Activated CD4-positive, alpha-beta memory T cell treated with anti-CD3 and anti-CD28 coated beads, Interleukin-2, amount 10 ng/mL, durations not matched to agents 7 days and 5 days (primary cell): ENCODE results near the gene OLIG3. TPM values are rescaled to one million over a fixed set of nuclear protein-coding genes. Genes with fewer than 3 reads are reported as not detected.

Experiments used
- CTCF ChIA-PET: fragments of 350-600 bp; sonication (Branson Sonifier 250); formaldehyde crosslinking; loops from one replicate; lab custom pipeline; 2021; ENCODE audit warnings: antibody characterized with exemption, inconsistent platforms; lab: Charles Lee
- POLR2A ChIA-PET: fragments of 350-600 bp; sonication (Branson Sonifier 250); formaldehyde crosslinking; loops from one replicate; lab custom pipeline; 2021; ENCODE audit warnings: antibody characterized with exemption; lab: Charles Lee
- DNase-seq: peaks from one replicate; pipeline ENCODE4 v3.0.0-alpha.2; 2020
- H3K27ac Mint-ChIP-seq: one replicate; pipeline ENCODE4 v1.8.0; 2021; ENCODE audit warnings: mild to moderate bottlenecking, mixed read lengths
- H3K27me3 Mint-ChIP-seq: one replicate; pipeline ENCODE4 v1.8.0; 2021; ENCODE audit warnings: mixed read lengths
- H3K36me3 Mint-ChIP-seq: one replicate; pipeline ENCODE4 v1.8.0; 2021; ENCODE audit warnings: low read depth, mixed read lengths
- H3K4me1 Mint-ChIP-seq: one replicate; pipeline ENCODE4 v1.8.0; 2021; ENCODE audit warnings: mixed read lengths
- H3K4me3 Mint-ChIP-seq: one replicate; pipeline ENCODE4 v1.8.0; 2021; ENCODE audit warnings: mild to moderate bottlenecking, mixed read lengths
- H3K9me3 Mint-ChIP-seq: one replicate; pipeline ENCODE4 v1.8.0; 2021; ENCODE audit warnings: mixed read lengths
- total RNA-seq, 2 experiments: library from RNA; stranded (reverse); gene quantifications; one replicate each; pipeline ENCODE4 v1.2.3, GENCODE V29; 2021

Gene OLIG3
- under 1 TPM; 0.45 TPM for total RNA-seq

- peak within 1 kb of the TSS; percentile 8 for H3K27ac Mint-ChIP-seq
- no peaks in the 10 kb centered on the region for H3K9me3 Mint-ChIP-seq
- H3K4me1 Mint-ChIP-seq = peaks cover 74% of the 10 kb centered on the region
- H3K27me3 Mint-ChIP-seq = peaks cover 96% of the 10 kb centered on the region
- H3K4me3 Mint-ChIP-seq = peak within 1 kb of the TSS; percentile 61
- CTCF ChIA-PET = interaction anchor here (0.9 kb wide), 1 partner anchor 180 kb away, joined by 3 read pairs; no protein-coding TSS in a partner anchor
- no peak for DNase-seq
- POLR2A ChIA-PET = interaction anchor here (1.2 to 2.8 kb wide), 2 partner anchors 8 to 204 kb away, joined by 3 to 7 read pairs; no protein-coding TSS in a partner anchor
- H3K36me3 Mint-ChIP-seq = peaks cover 17% of the 10 kb centered on the region
Measured at GRCh38 chr6:137494281-137494987, at the start of gene OLIG3. Gene OLIG3, minus strand, starts transcription at chr6:137494394. Its CDS starts 224 bp downstream, at chr6:137494170.

- ChIA-PET CTCF (no interaction called here), POLR2A (no interaction called here)
Measured at GRCh38 chr6:137543114-137543513, 48.9 kb upstream of the OLIG3 start.

GRCh38 chr6:137542713-137543112 lies 48.5 kb upstream of the OLIG3 start:
- peak overlapping the region; percentile 23 for H3K27ac Mint-ChIP-seq

More at GRCh38 chr6:137543114-137543513, 48.9 kb upstream of the OLIG3 start:
- Mint-ChIP-seq H3K27me3 (peaks cover 10% of the 10 kb centered on the region), H3K36me3 (peaks cover 7% of the 10 kb centered on the region), H3K4me3 (no peak overlapping the region), H3K27ac (no peak overlapping the region), H3K9me3 (no peaks in the 10 kb centered on the region), H3K4me1 (peaks cover 18% of the 10 kb centered on the region)
- DNase-seq = no peak

DNA sequence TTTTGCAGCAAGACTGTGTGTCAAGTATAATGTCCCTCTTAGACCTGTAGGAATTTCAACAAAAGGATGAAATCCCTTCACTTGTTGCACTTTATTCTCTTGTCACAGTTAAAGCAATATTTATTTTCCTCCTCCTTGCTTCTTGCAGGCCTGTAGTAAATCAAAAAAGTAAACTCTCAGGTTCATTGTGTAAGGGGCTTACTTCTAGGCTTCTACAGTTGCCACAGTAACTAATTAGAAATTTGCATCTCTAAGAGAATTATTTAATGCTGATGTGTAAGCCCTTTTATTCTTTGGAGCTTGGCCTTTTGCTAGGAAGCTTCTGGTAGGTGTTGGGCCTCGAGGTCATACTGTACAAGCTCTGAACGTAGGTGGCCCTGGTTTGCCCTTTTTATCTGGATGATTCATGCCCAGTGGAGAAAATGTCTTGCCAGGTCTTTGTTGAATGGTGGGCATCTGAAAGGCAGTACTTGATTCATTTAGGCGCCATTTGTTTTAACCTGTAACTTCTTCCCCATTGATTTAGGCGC lies 47.4 kb upstream of the OLIG3 start:
- peaks cover 8% of the 10 kb centered on the region for H3K27me3 Mint-ChIP-seq
- no peak for DNase-seq
- peaks cover 7% of the 10 kb centered on the region for H3K36me3 Mint-ChIP-seq
- ChIA-PET CTCF (no interaction called here), POLR2A (no interaction called here)
- no peaks in the 10 kb centered on the region for H3K9me3 Mint-ChIP-seq
- no peak overlapping the region for H3K4me3 Mint-ChIP-seq
- H3K4me1 Mint-ChIP-seq = peaks cover 18% of the 10 kb centered on the region
- no peak overlapping the region for H3K27ac Mint-ChIP-seq

More at GRCh38 chr6:137542713-137543112, 48.5 kb upstream of the OLIG3 start:
- Mint-ChIP-seq H3K9me3 (no peaks in the 10 kb centered on the region), H3K4me3 (no peak overlapping the region), H3K36me3 (peaks cover 7% of the 10 kb centered on the region), H3K4me1 (peaks cover 18% of the 10 kb centered on the region), H3K27me3 (peaks cover 10% of the 10 kb centered on the region)
- POLR2A ChIA-PET = no interaction called here
- no peak for DNase-seq
- CTCF ChIA-PET = no interaction called here

DNA sequence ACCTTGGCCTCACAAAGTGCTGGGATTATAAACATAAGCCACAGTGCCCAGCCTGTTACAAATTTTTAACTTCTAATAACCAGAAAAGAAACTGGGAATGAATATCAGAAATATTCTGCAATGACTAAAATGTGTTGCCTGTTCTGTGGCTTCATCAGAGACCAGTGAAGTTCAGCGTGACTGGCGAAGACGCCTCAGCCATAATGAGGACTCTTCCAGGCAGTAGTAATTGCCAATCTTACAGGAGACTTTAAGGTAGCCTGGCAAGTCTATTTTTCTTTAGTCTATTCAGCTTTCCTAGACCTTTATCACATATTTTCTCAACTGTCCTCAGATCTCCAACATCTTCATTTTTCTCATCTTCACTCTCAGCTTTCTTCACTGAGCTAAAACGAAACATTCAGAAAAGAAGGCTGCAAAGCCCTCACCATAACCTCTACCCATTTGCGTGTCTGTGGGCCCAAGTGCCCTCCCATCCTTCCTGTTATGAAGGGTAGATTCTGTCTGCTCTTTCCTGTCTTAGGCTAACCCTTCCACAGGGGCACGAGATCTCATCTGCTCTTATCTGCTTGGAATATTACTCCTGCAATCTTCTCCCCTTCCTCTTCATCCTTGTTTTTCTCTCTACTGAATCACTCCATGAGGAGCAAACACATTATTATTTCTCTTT lies 42.0 kb upstream of the OLIG3 start:
- Mint-ChIP-seq H3K9me3 (peaks cover 8% of the 10 kb centered on the region), H3K36me3 (peaks cover 15% of the 10 kb centered on the region), H3K4me3 (no peak overlapping the region), H3K27me3 (peaks cover 7% of the 10 kb centered on the region), H3K27ac (no peak overlapping the region), H3K4me1 (peaks cover 5% of the 10 kb centered on the region)
- CTCF ChIA-PET = no interaction called here
- POLR2A ChIA-PET = interaction anchor here (1.4 to 2.7 kb wide), 2 partner anchors 22 to 24 kb away, joined by 4 to 8 read pairs; no protein-coding TSS in a partner anchor
- peak; percentile 67 for DNase-seq

DNA sequence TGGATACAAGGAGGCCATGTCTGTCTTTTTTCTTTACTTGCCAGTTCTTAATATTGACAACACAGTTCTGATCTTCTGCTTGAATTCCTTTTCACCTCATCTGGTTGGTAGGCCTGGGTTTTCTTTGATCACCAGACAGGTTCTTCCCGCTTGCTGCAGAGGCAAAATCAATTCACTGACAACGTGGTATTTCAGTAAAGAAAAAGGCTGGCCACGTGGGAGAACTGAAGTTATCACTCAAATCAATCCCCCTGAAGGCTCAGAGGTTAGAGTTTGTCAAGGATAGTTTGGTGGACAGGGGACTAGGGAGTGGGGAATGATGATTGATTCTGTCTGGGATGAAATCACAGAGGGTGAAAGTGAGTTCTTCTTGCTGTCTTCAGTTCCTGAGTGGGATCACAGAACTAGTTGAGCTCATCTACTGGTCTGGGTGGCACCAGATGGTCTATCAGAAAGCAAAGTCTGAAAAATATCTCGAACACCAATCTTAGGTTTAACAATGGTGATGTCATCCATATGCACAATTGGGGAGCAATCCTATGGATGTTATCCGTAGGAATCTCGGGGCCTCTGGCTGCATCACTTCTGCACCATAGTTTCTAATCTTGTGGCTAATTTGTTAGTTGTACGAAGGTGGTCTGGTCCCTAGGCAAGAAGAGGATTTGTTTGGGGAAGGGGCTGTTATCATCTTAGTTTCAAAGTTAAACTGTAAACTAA lies 37.3 kb upstream of the OLIG3 start:
- no peak for DNase-seq
- peaks cover 8% of the 10 kb centered on the region for H3K4me1 Mint-ChIP-seq
- H3K27ac Mint-ChIP-seq = no peak overlapping the region
- ChIA-PET POLR2A (no interaction called here), CTCF (no interaction called here)
- peaks cover 12% of the 10 kb centered on the region for H3K27me3 Mint-ChIP-seq
- H3K4me3 Mint-ChIP-seq = no peak overlapping the region
- peaks cover 23% of the 10 kb centered on the region for H3K36me3 Mint-ChIP-seq
- H3K9me3 Mint-ChIP-seq = peaks cover 9% of the 10 kb centered on the region

- DNase-seq = no peak
- H3K4me1 Mint-ChIP-seq = peaks cover 8% of the 10 kb centered on the region
- H3K27ac Mint-ChIP-seq = no peak overlapping the region
- H3K36me3 Mint-ChIP-seq = peaks cover 28% of the 10 kb centered on the region
- ChIA-PET POLR2A (interaction anchor here (1.0 kb wide), 1 partner anchor 30 kb away, joined by 3 read pairs; no protein-coding TSS in a partner anchor), CTCF (no interaction called here)
- H3K27me3 Mint-ChIP-seq = peaks cover 12% of the 10 kb centered on the region
- H3K9me3 Mint-ChIP-seq = peaks cover 18% of the 10 kb centered on the region
- H3K4me3 Mint-ChIP-seq = no peak overlapping the region
Measured at GRCh38 chr6:137530404-137530803, 36.2 kb upstream of the OLIG3 start.

- Mint-ChIP-seq H3K27me3 (peaks cover 18% of the 10 kb centered on the region), H3K9me3 (peaks cover 16% of the 10 kb centered on the region), H3K4me1 (no peaks in the 10 kb centered on the region), H3K4me3 (no peak overlapping the region), H3K27ac (no peak overlapping the region), H3K36me3 (peaks cover 6% of the 10 kb centered on the region)
- ChIA-PET CTCF (no interaction called here), POLR2A (no interaction called here)
- DNase-seq = no peak
Measured at GRCh38 chr6:137522831-137523230, 28.6 kb upstream of the OLIG3 start.

DNA sequence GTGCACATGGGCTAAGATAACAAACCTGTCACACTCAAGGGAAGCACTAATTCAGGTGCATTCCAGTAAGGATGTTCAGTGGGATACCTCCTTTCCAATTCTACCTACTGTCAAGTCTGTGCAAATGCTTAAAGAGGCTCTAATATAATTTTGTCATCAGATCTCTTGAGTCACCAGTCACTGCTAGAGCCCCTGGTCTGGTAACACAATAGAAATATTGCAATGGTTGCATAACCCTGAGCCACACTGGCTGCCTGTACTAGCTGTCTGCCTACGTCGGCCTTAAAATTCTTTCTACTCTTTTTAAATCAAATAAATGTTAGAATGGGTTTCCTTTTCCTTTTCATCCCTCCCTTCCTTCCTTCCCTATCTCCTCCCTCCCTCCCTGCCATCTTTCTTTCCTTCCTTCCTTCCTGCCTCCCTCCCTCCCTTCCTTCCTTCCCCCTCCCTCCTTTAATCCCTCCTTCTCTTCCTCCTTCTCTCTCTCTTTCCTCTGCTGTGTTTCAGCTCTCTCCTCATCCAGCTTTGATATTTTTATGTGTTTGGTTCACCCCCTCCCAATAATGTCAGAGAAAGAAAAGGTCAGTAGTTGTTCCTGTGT lies 28.1 kb upstream of the OLIG3 start:
- H3K4me1 Mint-ChIP-seq = no peaks in the 10 kb centered on the region
- H3K9me3 Mint-ChIP-seq = peaks cover 16% of the 10 kb centered on the region
- no peak overlapping the region for H3K27ac Mint-ChIP-seq
- CTCF ChIA-PET = interaction anchor here (0.8 kb wide), 1 partner anchor 67 kb away, joined by 3 read pairs; no protein-coding TSS in a partner anchor
- H3K27me3 Mint-ChIP-seq = peaks cover 24% of the 10 kb centered on the region
- H3K4me3 Mint-ChIP-seq = no peak overlapping the region
- POLR2A ChIA-PET = no interaction called here
- H3K36me3 Mint-ChIP-seq = peaks cover 8% of the 10 kb centered on the region
- no peak for DNase-seq

DNA sequence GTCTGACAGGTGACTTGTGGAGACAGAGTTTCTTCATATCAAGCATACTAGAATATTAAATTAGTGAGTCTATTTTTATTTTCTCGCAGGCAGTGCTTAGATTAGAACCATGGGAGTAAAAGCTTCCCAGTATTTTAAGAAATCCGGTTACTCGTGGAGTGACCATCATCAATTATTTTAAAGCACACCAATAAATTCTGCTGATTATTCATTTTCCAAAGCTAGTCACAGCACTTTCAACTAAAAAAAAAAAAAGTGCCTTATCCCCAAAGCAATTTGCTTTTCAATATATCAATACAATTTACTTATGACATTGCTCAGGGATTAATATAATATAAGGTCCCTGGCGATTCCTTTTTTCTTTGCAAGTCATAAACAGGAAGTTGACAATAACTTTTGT lies 26.3 kb upstream of the OLIG3 start:
- POLR2A ChIA-PET = no interaction called here
- Mint-ChIP-seq H3K27me3 (peaks cover 41% of the 10 kb centered on the region), H3K4me3 (no peak overlapping the region), H3K36me3 (peaks cover 2% of the 10 kb centered on the region), H3K4me1 (no peaks in the 10 kb centered on the region), H3K9me3 (peaks cover 6% of the 10 kb centered on the region), H3K27ac (no peak overlapping the region)
- CTCF ChIA-PET = no interaction called here
- no peak for DNase-seq

DNA sequence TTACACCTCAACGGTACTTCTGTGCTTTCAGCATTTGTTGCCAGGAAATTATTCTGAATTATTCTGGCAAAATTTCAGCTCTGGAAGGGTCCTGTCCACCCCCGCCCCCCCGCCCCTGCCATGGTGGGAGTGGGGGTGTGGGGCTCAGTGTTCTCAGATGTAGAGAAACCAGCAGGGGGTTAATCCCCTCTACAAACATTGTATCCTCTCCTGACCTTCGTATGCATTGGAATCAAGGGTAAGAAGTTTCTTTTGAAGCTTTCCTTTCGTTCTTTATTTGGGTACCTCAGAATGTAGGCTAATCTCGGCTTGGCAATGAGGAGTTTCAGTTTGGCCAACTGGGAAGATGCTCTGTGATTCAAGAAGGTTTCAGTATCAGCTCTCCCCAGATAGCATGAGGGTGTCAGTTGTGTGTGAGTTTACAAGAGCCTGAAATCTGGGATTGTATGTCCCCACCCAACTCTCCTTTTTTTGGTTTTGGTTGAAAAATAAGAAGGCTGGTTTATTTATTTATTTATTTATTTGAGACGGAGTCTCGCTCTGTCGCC lies 25.5 kb upstream of the OLIG3 start:
- POLR2A ChIA-PET = no interaction called here
- Mint-ChIP-seq H3K4me1 (no peaks in the 10 kb centered on the region), H3K9me3 (no peaks in the 10 kb centered on the region), H3K4me3 (no peak overlapping the region), H3K27ac (no peak overlapping the region), H3K36me3 (peaks cover 2% of the 10 kb centered on the region), H3K27me3 (peaks cover 49% of the 10 kb centered on the region)
- CTCF ChIA-PET = interaction anchor here (0.9 kb wide), 1 partner anchor 70 kb away, joined by 4 read pairs; no protein-coding TSS in a partner anchor
- no peak for DNase-seq

GRCh38 chr6:137518386-137518983 lies 24.3 kb upstream of the OLIG3 start:
- peaks cover 56% of the 10 kb centered on the region for H3K27me3 Mint-ChIP-seq
- H3K36me3 Mint-ChIP-seq = peaks cover 2% of the 10 kb centered on the region
- H3K27ac Mint-ChIP-seq = no peak overlapping the region
- DNase-seq = no peak
- POLR2A ChIA-PET = no interaction called here
- H3K4me1 Mint-ChIP-seq = no peaks in the 10 kb centered on the region
- H3K4me3 Mint-ChIP-seq = no peak overlapping the region
- no peaks in the 10 kb centered on the region for H3K9me3 Mint-ChIP-seq
- CTCF ChIA-PET = no interaction called here
